ENCODE data around the gene SLC44A2.

SLC44A2 gene

GRCh38 chr19:10646456-10647159 is 21.3 kb downstream of the SLC44A2 start:
- TF ChIP-seq CTCF (IDR thresholded peaks at IDR 0.05; ENCODE audit: unreplicated experiment in 3 of 3): no peak
- Mint-ChIP-seq H3K27ac (peak overlapping the region; percentile 30 to 64 (median 40)), H3K36me3 (ENCODE audit: low read depth) (peaks cover 7% of the 10 kb centered on the region), H3K9me3 (no peaks in the 10 kb centered on the region), H3K4me1 (peaks cover 45% of the 10 kb centered on the region), H3K27me3 (ENCODE audit: low read depth) (no peaks in the 10 kb centered on the region), H3K4me3 (no peak overlapping the region)

- Mint-ChIP-seq H3K27me3 (ENCODE audit: low read depth) (no peaks in the 10 kb centered on the region), H3K4me1 (peaks cover 40% of the 10 kb centered on the region), H3K36me3 (ENCODE audit: low read depth) (no peaks in the 10 kb centered on the region), H3K4me3 (peak overlapping the region in 2 of 3 experiments; percentile 31 to 43), H3K9me3 (no peaks in the 10 kb centered on the region), H3K27ac (peak overlapping the region in 2 of 3 experiments; percentile 23 to 61)
- no peak for TF ChIP-seq CTCF (IDR thresholded peaks at IDR 0.05; ENCODE audit: unreplicated experiment in 3 of 3)
Observed at GRCh38 chr19:10648360-10648759, 23.0 kb downstream of the SLC44A2 start.

GRCh38 chr19:10651851-10652250 is 26.5 kb downstream of the SLC44A2 start:
- Mint-ChIP-seq H3K27me3 (ENCODE audit: low read depth) (no peaks in the 10 kb centered on the region), H3K36me3 (ENCODE audit: low read depth) (peaks cover 13% of the 10 kb centered on the region), H3K4me3 (peak overlapping the region; percentile 85 to 97 (median 89)), H3K4me1 (peaks cover 33% of the 10 kb centered on the region), H3K9me3 (no peaks in the 10 kb centered on the region), H3K27ac (peak overlapping the region; percentile 94 to 98 (median 94))
- TF ChIP-seq CTCF (IDR thresholded peaks at IDR 0.05; ENCODE audit: unreplicated experiment in 3 of 3): no peak

GRCh38 chr19:10653482-10653731 is 28.1 kb downstream of the SLC44A2 start:
- H3K4me1 Mint-ChIP-seq: peaks cover 34% of the 10 kb centered on the region
- H3K9me3 Mint-ChIP-seq: no peaks in the 10 kb centered on the region
- peak overlapping the region; percentile 89 to 98 (median 97) for H3K4me3 Mint-ChIP-seq
- H3K36me3 Mint-ChIP-seq (ENCODE audit: low read depth): peaks cover 19% of the 10 kb centered on the region
- H3K27ac Mint-ChIP-seq: peak overlapping the region; percentile 98
- TF ChIP-seq CTCF (IDR thresholded peaks at IDR 0.05; ENCODE audit: unreplicated experiment in 3 of 3): no peak
- no peaks in the 10 kb centered on the region for H3K27me3 Mint-ChIP-seq (ENCODE audit: low read depth)

GRCh38 chr19:10653732-10654609 is 28.6 kb downstream of the SLC44A2 start, which contains the start of gene ILF3:
TSS of gene ILF3 (plus strand) at chr19:10654346. CDS start at chr19:10670606, 16,260 bp downstream.
- no peak for TF ChIP-seq CTCF (IDR thresholded peaks at IDR 0.05; ENCODE audit: unreplicated experiment in 3 of 3)
- peak within 1 kb of the TSS; percentile 89 to 98 (median 97) for H3K4me3 Mint-ChIP-seq
- peaks cover 19% of the 10 kb centered on the region for H3K36me3 Mint-ChIP-seq (ENCODE audit: low read depth)
- peak within 1 kb of the TSS; percentile 98 for H3K27ac Mint-ChIP-seq
- no peaks in the 10 kb centered on the region for H3K9me3 Mint-ChIP-seq
- H3K27me3 Mint-ChIP-seq (ENCODE audit: low read depth): no peaks in the 10 kb centered on the region
- H3K4me1 Mint-ChIP-seq: peaks cover 32% of the 10 kb centered on the region

Data from nephron (organoid).